GM18517 (cell line): ENCODE data around the gene AFG1L.
"Not testable (repeated sequence)": the region's sequence is repeated elsewhere in the genome, so short reads cannot be mapped to it uniquely, and the experiment has no call there.

Experiments used
- ATAC-seq: cut with Tn5 transposase; IDR thresholded peaks from one replicate; pipeline ENCODE4 v1.9.1; 2021; ENCODE audit warnings: mild to moderate bottlenecking, moderate library complexity; ENCODE audit not compliant: unreplicated experiment

AFG1L gene

DNA sequence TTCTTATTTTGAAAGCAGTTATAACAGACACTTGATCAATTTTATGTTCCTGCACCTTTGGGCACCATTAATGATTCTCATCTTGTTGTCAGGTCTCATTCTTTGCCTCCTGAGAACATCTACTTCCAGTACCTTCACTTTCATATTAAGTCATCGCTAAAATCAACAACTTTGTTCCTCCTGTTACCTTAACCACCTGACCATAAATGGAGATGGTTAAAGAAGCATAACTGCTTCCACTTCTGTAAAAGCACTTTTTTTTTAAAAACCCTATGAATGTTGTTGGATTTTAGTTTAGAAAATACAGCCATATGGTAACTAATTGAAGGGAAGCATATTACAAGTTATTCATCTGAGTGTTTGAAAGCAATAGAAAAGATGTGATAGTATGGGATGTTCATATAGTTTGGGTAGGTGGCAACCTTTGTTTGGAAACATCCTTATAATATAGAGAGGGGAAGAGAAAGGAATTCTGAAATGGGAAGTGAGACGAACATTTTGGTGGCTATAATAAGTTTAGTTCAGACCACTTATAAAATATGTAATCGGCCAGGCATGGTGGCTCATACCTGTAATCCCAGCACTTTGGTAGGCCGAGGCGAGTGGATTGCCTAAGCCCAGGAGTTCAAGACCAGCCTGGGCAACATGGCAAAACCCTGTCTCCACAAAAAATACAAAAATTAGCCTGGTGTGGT is 53.9 kb downstream of the AFG1L start:
- peak; percentile 96 for ATAC-seq

DNA sequence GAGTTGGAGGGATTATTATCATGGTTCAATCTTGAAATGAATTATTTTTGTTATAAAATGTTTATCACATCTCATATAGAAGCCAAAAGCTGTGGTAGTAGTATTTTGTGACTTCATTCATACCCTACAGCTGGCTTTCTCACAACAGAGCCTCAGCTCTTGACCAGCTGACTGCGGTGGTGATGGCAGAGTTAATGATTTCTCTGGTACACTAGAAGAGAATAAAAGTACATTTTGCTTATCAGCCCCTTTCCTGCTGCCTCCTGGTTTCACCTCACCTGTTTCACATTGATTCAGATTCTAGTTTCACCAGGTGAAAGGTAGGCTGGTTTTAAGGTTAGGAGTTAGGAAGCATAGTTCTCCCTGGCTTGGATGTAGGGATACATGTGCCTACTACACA is 55.7 kb downstream of the AFG1L start:
- ATAC-seq, result peak; percentile 46

DNA sequence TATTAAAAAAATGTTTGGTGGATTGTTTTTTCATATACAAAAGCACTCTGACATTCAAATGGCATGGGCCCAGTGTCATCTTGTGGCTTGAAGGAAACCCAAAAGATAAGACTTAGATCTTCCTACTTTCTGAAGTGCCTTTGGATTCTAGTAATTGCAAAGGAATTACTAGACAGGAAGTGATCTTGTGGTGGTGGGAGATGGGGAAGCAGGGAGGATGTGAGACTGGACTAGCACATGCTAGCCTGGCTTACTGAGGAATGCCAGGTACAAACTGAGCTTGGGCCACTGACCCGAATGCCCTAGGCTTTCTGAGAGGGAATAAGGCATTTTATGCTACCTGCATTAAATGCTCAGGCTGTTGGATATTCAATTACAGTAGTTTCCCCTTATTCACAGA is 59.0 kb downstream of the AFG1L start:
- ATAC-seq, result no peak

- no peak for ATAC-seq
Observed at GRCh38 chr6:108355120-108355519, 60.3 kb downstream of the AFG1L start.

DNA sequence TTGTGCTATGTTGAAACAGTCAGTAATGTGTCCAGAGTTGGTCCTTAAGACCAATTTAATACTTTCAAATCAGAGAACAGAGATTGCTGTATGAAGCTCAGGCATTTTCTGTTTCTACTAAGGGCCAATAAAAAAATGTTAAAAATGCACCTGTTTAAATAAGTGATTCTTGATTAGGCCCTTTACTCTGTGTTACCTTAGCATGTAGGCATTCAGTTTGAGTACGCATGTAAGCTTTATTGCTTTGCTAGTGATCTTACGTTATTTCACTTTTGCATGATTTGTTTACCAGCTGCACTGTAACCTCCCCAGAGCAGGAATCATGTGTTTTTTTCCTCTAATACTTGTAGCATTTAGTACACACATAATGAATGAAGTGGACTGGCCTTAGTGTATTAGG is 61.0 kb downstream of the AFG1L start:
- ATAC-seq, result no peak

DNA sequence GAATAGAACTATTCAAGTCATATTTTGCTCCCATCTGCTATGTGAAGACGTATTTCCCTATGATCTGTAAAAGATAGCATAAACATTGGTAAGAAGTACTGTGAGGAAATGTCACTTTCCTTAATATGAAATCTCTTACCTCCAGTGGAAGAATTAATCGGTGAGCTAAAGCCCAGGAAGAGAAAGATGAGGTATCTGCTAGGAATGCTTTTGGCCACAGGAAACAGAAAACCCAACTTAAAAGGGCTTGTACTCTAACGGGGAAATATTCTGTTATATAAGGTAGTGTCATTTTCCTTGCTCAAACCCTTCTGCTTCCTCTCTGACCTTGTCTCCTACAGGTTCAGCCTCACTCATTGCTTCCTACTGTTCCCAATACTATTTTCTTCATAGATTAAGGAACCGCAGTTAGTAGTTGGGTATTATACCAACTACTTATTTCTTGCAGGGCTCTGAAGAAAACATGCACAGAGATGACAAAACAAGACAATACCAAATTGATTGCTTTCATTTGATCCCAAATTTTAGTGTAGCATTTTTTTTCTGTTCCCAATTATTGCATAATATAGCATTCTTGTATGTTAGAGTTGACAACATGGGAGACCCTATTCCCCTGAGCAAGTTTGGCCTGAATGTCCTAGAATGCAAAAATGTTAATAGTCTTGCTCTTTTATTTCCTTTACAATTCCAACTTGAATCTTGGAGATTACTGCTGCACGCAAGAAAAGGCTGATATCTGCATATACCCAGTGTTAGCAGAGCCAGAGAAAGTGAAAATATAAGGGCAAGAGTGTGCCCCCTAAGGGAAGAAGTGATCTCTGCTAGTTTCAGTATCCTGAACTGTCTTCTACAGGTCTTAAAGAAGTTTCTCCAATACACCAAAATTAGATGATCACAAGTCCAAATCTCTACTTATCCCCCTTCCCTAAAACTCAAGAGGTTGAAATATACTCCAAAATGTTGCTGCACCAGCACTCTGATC is 65.3 kb downstream of the AFG1L start:
- ATAC-seq, result no peak

DNA sequence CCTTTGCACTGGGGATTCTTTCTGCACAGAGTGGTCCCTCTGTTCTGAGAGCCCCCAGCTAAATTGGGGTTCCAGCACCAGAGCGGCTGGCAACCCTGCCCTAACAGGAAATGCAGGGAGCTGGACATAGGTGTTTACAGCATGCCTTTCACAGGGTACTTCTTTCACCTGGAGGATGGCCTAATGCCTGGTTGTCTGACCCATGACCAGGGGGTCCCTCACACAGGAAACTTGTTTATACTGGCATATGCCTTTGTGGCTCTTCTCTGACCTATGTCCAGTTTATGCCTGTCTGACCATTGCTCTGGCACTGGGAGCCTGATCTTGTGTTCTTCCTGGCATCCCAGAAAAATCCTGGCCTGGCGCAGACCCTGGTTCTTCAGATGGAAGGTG is 66.1 kb downstream of the AFG1L start:
- ATAC-seq, result no peak

DNA sequence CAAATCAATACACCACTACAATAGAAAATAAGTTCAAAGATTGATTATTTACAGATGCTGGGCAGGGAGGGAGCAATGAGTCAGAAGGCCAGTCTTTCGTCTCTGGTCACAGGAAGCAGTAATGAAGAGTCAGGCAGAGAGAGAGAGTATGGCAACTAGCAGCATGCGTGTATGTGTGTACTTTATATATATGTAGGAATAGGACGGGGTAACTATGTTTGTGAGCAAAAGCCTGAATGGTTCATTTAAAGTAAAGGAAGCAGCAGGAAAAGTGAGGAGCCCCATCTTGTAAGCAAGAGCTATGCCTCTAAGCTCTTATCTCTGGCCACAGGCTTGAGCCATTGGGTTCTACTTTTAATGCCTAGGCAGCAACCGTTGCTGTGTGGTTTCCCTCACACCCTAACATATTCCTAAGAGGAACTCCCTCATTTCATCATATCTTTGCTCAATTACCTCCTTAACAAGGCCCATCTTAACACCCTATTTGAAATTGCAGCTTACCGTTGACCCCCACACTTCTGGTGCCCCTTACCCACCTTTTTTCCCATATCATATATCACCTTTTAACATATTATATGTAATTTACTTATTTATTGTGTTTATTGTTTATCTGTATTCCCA is 66.6 kb downstream of the AFG1L start:
- no peak for ATAC-seq

- no peak for ATAC-seq
Observed at GRCh38 chr6:108362455-108362854, 67.6 kb downstream of the AFG1L start.

- no peak for ATAC-seq
Observed at GRCh38 chr6:108363113-108363512, 68.3 kb downstream of the AFG1L start.

GRCh38 chr6:108363889-108364313 is 69.0 kb downstream of the AFG1L start:
- ATAC-seq, result no peak

GRCh38 chr6:108364470-108364869 is 69.6 kb downstream of the AFG1L start:
- no peak for ATAC-seq

- ATAC-seq, result no peak
Observed at GRCh38 chr6:108365478-108365877, 70.6 kb downstream of the AFG1L start.

GRCh38 chr6:108366236-108366635 is 71.4 kb downstream of the AFG1L start:
- ATAC-seq, result no peak

DNA sequence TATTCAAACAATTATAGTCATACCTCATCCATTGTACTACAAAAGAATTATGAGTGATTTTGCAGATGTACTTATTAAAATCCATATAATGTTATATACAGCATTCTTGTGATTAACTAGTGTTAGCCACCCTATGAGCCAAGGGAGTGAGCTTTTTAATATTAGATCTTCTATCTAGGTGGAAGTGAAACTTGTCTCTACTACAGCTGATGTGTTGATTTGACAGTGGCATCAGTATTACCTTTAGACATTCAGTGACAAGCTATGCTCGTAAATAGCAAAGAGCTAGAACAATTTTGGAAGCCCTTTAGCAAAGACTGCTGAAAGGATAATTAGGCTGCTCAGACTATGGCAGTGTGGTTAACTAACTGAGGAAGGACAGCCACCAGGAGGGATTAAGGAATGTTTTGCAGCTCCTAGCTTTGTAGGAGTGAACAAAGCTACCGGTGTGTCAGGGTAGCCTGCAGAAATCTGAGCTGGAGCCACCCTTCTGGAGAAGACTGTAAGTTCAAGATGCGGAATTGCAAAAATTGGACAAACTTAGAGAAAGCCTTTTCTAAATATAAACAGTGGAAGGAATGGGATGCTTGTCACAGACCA is 73.7 kb downstream of the AFG1L start:
- ATAC-seq, result no peak

- ATAC-seq, result no peak
Observed at GRCh38 chr6:108380876-108381275, 86.0 kb downstream of the AFG1L start.

GRCh38 chr6:108383981-108384380 is 89.1 kb downstream of the AFG1L start:
- no peak for ATAC-seq

DNA sequence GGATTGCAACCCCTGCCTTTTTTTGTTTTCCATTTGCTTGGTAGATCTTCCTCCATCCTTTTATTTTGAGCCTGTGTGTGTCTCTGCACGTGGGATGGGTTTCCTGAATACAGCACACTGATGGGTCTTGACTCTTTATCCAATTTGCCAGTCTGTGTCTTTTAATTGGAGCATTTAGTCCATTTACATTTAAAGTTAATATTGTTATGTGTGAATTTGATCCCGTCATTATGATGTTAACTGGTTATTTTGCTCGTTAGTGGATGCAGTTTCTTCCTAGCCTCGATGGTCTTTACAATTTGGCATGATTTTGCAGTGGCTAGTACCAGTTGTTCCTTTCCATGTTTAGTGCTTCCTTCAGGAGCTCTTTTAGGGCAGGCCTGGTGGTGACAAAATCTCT is 94.3 kb downstream of the AFG1L start:
- not testable (repeated sequence) for ATAC-seq

DNA sequence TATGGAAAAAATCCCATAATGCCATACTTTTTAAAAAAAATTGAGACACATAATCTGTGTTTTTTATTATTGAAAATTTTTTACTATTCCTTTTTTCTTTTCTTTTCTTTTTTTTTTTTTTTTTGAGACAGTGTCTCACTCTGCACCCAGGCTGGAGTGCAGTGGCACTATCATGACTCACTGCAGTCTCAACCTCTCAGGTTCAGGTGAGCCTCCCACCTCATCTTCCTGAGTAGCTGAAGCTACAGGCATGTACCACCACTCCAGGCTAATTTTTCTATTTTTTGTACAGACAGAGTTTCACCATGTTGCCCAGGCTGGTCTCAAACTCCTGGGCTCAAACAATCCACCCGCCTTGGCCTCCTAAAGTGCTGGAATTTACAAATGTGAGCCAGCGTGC is 100.4 kb downstream of the AFG1L start:
- no peak for ATAC-seq

DNA sequence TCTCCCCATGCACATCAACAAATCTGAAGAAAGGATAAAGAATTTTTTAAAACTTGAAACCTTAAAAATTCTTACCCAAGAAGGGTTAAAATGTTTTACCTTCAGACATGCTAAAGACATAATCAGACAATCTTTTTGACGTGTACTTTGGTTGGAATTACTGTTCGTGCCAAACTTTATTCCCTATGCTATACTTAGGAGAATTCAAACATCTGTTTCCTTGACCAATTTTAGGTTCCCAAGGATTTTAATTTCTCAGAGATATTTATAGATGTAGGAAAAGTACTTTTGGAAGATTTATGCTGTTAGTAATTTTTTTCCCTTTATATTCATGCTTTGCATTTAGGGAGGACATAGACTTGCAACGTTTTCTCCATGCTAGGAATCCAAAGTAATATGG is 108.4 kb downstream of the AFG1L start:
- no peak for ATAC-seq

GRCh38 chr6:108406943-108407342 is 112.1 kb downstream of the AFG1L start:
- no peak for ATAC-seq
